Ovary (tissue), 9 donors: ENCODE measurements around the gene GNAT3. TPM values are rescaled to one million over a fixed set of nuclear protein-coding genes. Genes with fewer than 3 reads are reported as not detected.

Source experiments
- DNase-seq, 5 donors: peaks; one replicate each; pipeline ENCODE4 v3.0.0-alpha.2; 2019 to 2020
- H3K27ac ChIP-seq, 2 donors: fragments of 200-600 bp; one replicate each; pipeline versions ENCODE4 v1.5.1 to v1.8.0; 2019 to 2022
- H3K27me3 ChIP-seq: fragments of 200-600 bp; one replicate; pipeline ENCODE4 v1.8.0; 2022
- H3K36me3 ChIP-seq: fragments of 200-600 bp; sonication (generic); one replicate; pipeline ENCODE4 v1.5.1; 2019
- H3K4me1 ChIP-seq: one replicate; pipeline ENCODE4 v1.8.1; 2013; ENCODE audit warnings: mild to moderate bottlenecking, moderate library complexity; ENCODE audit not compliant: insufficient read depth
- H3K4me3 ChIP-seq: fragments of 200-600 bp; sonication (generic); one replicate; pipeline ENCODE4 v1.5.1; 2017
- H3K9me3 ChIP-seq, 2 donors: fragments of 200-600 bp in 1 of 2; sonication (generic) in 1 of 2; one replicate each; pipeline versions ENCODE4 v1.5.1 to v1.8.1; 2013 to 2019; ENCODE audit warnings: mild to moderate bottlenecking in 1 of 2, moderate library complexity in 1 of 2
- EP300 ChIP-seq: sonication (generic); formaldehyde crosslinking; IDR thresholded peaks from one replicate; pipeline ENCODE4 v1.6.1; 2017; ENCODE audit warnings: antibody characterized with exemption
- POLR2A ChIP-seq: fragments of 450-650 bp; IDR thresholded peaks from one replicate; pipeline ENCODE4 v1.6.1; 2017; ENCODE audit warnings: antibody characterized with exemption, mild to moderate bottlenecking, moderate library complexity
- whole genome bisulfite sequencing, 3 donors: extraction: QIAGEN DNeasy Blood & Tissue Kit in 1 of 3; methylation state at CpG; one replicate each; pipeline versions ENCODE4 v1.1.5 to v1.1.7; 2013 to 2017; 5-methylcytosine and 5-hydroxymethylcytosine counted together
- intact Hi-C, 4 donors: fragments of 100-400 bp; cut with DNase I; formaldehyde crosslinking; loops; one replicate each; pipeline versions ENCODE4 v1.11.0 to v1.15.1; 2022 to 2023
- polyA plus RNA-seq, 2 donors: library from polyadenylated mRNA; stranded (reverse); fragments of 200-250 nt in 1 of 2; fragments of 350-450 nt in 1 of 2; fragmentation: Illumina TruSeq in 1 of 2; extraction: RNeasy Lipid Tissue Mini Kit (QIAGEN cat#74804) in 1 of 2; gene quantifications; one replicate each; pipeline ENCODE4 v1.2.3, GENCODE V29; 2013 to 2014
- total RNA-seq, 7 donors: library from RNA; depleted of rRNA in 2 of 7; stranded (reverse); fragments of >200 nt in 2 of 7; fragmentation: NEBNext Ultra II Directional in 3 of 7; extraction: Animal tissue kit (Norgen Biotek cat#: 25700) in 3 of 7; gene quantifications; one replicate each; pipeline versions ENCODE4 v1.1.0 to v1.2.4, GENCODE V29; 2016 to 2023
- TF ChIP-seq, protein P1 (sequence below), 3 donors: fragments of 450-650 bp in 2 of 3; fragments of 200-600 bp in 1 of 3; IDR thresholded peaks; one replicate each; pipeline versions ENCODE4 v1.5.1 to v1.8.0; 2016 to 2022; ENCODE audit warnings: antibody characterized with exemption in 3 of 3, mild to moderate bottlenecking in 1 of 3
- donor health status: DM: no; HTN: no; CAD: no; lungs with moderate emphysema.
- donor health status: DM: no; HTN: no; CAD: no.
- donor health status: Bipolar disorder and iron deficiency.
- donor health status: DM: yes; HTN: yes; CAD: no.
- donor health status: DM: no; HTN: no; CAD: no.
- donor health status: DM: yes; HTN: yes; CAD: no.

The GNAT3 gene
- total and polyA plus RNA-seq, 9 donors = not detected

GRCh38 chr7:80517282-80517747 is 5.5 kb upstream of the GNAT3 start:
- TF ChIP-seq POLR2A (no peak), EP300 (no peak)
- TF ChIP-seq, protein P1, sequence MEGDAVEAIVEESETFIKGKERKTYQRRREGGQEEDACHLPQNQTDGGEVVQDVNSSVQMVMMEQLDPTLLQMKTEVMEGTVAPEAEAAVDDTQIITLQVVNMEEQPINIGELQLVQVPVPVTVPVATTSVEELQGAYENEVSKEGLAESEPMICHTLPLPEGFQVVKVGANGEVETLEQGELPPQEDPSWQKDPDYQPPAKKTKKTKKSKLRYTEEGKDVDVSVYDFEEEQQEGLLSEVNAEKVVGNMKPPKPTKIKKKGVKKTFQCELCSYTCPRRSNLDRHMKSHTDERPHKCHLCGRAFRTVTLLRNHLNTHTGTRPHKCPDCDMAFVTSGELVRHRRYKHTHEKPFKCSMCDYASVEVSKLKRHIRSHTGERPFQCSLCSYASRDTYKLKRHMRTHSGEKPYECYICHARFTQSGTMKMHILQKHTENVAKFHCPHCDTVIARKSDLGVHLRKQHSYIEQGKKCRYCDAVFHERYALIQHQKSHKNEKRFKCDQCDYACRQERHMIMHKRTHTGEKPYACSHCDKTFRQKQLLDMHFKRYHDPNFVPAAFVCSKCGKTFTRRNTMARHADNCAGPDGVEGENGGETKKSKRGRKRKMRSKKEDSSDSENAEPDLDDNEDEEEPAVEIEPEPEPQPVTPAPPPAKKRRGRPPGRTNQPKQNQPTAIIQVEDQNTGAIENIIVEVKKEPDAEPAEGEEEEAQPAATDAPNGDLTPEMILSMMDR (IDR thresholded peaks at IDR 0.05) = no peak
- peaks cover 1% of the 10 kb centered on the region for H3K4me1 ChIP-seq
- no peaks in the 10 kb centered on the region for H3K27me3 ChIP-seq
- intact Hi-C loops = loop anchor here in 1 of 4 donors (10.0 kb wide), 1 partner anchor 63 kb away; no protein-coding TSS in a partner anchor
- H3K36me3 ChIP-seq = no peaks in the 10 kb centered on the region
- H3K9me3 ChIP-seq = no peaks in the 10 kb centered on the region
- no peak overlapping the region for H3K4me3 ChIP-seq
- no peak overlapping the region for H3K27ac ChIP-seq
- DNase-seq = no peak
- WGBS, 3 donors = 74 to 88% (median 76%) methylated on average over 4 of the region's 4 CpGs

- H3K4me1 ChIP-seq = peaks cover 1% of the 10 kb centered on the region
- no peak for DNase-seq
- intact Hi-C loops = loop anchor here in 1 of 4 donors (10.0 kb wide), 1 partner anchor 60 kb away; no protein-coding TSS in a partner anchor
- no peaks in the 10 kb centered on the region for H3K36me3 ChIP-seq
- H3K27me3 ChIP-seq = no peaks in the 10 kb centered on the region
- H3K4me3 ChIP-seq = no peak overlapping the region
- no peaks in the 10 kb centered on the region for H3K9me3 ChIP-seq
- no peak overlapping the region for H3K27ac ChIP-seq
- TF ChIP-seq, protein P1 (IDR thresholded peaks at IDR 0.05) = no peak
- TF ChIP-seq POLR2A (no peak), EP300 (no peak)
Measured at GRCh38 chr7:80515298-80515697, 3.4 kb upstream of the GNAT3 start.

DNA sequence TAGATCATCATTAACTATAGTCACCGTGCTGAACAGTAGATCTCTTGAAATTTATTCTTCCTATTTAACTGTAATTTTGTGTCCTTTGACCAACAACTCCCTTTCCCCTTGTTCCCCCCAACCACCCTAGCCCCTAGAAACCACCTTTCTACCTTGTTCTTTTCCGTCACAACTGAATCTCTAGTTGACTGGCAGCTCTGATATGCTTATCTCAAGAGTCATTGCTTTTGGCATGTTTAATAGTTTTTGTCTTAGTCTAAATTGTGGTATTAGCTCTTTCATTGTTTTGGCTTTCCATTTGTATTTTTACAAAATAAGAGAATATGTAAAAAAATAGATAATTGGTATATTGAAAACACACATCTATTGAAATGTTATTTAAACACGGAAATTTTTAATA is 1.8 kb downstream of the GNAT3 start:
- H3K4me3 ChIP-seq = no peak overlapping the region
- no peak for TF ChIP-seq POLR2A
- TF ChIP-seq, protein P1 (IDR thresholded peaks at IDR 0.05) = no peak
- no peak for TF ChIP-seq EP300
- WGBS, 3 donors = 91 to 94% (median 91%) methylated on average over 3 of the region's 3 CpGs
- no peak for DNase-seq
- H3K4me1 ChIP-seq = no peaks in the 10 kb centered on the region
- H3K9me3 ChIP-seq = no peaks in the 10 kb centered on the region
- H3K27ac ChIP-seq = no peak overlapping the region
- H3K36me3 ChIP-seq = no peaks in the 10 kb centered on the region
- no peaks in the 10 kb centered on the region for H3K27me3 ChIP-seq
- intact Hi-C loops = loop anchor here in 1 of 4 donors (10.0 kb wide), 1 partner anchor 55 kb away; no protein-coding TSS in a partner anchor

DNA sequence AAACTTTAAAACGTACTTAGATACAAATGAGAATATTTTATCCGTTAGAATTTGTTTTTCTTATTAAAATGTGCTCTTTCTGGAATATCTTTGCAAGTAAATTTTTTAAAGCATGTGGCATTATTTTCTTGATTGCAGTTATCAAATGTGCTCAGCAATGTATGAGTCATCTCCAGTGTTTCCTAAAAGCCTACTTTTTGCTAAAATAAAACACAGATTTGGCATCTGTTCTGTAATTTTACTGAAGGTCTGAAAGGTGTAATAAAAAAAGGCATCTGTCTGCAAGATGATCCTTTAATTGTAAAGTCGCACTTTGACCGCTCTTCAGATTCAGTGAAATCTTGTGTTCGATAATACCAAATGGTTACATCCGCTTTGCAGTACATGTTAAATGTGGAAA is 3.4 kb downstream of the GNAT3 start:
- Histone ChIP-seq H3K36me3 (no peaks in the 10 kb centered on the region), H3K4me1 (no peaks in the 10 kb centered on the region), H3K4me3 (no peak overlapping the region), H3K27me3 (no peaks in the 10 kb centered on the region), H3K27ac (peak overlapping the region in 1 of 2 donors; percentile 35), H3K9me3 (no peaks in the 10 kb centered on the region)
- DNase-seq = no peak
- no peak for TF ChIP-seq EP300
- TF ChIP-seq, protein P1 (IDR thresholded peaks at IDR 0.05) = no peak
- no peak for TF ChIP-seq POLR2A
- WGBS, 3 donors = 54 to 66% (median 58%) methylated on average over 6 of the region's 6 CpGs
- intact Hi-C loops = no loop called here
